Neural cell (in vitro differentiated cells): ENCODE results near the gene ESPNL.

ENCODE experiments used
- POLR2AphosphoS5 ChIP-seq: IDR thresholded peaks from 2 replicates; pipeline ENCODE4 v1.6.1; 2012
- RAD21 ChIP-seq: fragments of 450-650 bp; conservative IDR thresholded peaks from 2 replicates; pipeline ENCODE4 v1.6.1; 2014; ENCODE audit warnings: antibody characterized with exemption, mild to moderate bottlenecking, moderate library complexity
- TAF1 ChIP-seq: IDR thresholded peaks from 2 replicates; pipeline ENCODE4 v1.6.1; 2012; ENCODE audit warnings: low read depth
- TF ChIP-seq, protein P1 (sequence below): IDR thresholded peaks from 2 replicates; pipeline ENCODE4 v1.6.1; 2012; ENCODE audit warnings: borderline replicate concordance
- TF ChIP-seq, protein P2 (sequence below): fragments of 450-650 bp; IDR thresholded peaks from 2 replicates; pipeline ENCODE4 v1.5.1; 2014; ENCODE audit warnings: antibody characterized with exemption, mild to moderate bottlenecking, moderate library complexity; ENCODE audit not compliant: poor library complexity, severe bottlenecking

- TF ChIP-seq POLR2AphosphoS5, result no peak
- TF ChIP-seq, protein P1, sequence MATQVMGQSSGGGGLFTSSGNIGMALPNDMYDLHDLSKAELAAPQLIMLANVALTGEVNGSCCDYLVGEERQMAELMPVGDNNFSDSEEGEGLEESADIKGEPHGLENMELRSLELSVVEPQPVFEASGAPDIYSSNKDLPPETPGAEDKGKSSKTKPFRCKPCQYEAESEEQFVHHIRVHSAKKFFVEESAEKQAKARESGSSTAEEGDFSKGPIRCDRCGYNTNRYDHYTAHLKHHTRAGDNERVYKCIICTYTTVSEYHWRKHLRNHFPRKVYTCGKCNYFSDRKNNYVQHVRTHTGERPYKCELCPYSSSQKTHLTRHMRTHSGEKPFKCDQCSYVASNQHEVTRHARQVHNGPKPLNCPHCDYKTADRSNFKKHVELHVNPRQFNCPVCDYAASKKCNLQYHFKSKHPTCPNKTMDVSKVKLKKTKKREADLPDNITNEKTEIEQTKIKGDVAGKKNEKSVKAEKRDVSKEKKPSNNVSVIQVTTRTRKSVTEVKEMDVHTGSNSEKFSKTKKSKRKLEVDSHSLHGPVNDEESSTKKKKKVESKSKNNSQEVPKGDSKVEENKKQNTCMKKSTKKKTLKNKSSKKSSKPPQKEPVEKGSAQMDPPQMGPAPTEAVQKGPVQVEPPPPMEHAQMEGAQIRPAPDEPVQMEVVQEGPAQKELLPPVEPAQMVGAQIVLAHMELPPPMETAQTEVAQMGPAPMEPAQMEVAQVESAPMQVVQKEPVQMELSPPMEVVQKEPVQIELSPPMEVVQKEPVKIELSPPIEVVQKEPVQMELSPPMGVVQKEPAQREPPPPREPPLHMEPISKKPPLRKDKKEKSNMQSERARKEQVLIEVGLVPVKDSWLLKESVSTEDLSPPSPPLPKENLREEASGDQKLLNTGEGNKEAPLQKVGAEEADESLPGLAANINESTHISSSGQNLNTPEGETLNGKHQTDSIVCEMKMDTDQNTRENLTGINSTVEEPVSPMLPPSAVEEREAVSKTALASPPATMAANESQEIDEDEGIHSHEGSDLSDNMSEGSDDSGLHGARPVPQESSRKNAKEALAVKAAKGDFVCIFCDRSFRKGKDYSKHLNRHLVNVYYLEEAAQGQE, result no peak
- no peak for TF ChIP-seq RAD21
- TF ChIP-seq, protein P2, sequence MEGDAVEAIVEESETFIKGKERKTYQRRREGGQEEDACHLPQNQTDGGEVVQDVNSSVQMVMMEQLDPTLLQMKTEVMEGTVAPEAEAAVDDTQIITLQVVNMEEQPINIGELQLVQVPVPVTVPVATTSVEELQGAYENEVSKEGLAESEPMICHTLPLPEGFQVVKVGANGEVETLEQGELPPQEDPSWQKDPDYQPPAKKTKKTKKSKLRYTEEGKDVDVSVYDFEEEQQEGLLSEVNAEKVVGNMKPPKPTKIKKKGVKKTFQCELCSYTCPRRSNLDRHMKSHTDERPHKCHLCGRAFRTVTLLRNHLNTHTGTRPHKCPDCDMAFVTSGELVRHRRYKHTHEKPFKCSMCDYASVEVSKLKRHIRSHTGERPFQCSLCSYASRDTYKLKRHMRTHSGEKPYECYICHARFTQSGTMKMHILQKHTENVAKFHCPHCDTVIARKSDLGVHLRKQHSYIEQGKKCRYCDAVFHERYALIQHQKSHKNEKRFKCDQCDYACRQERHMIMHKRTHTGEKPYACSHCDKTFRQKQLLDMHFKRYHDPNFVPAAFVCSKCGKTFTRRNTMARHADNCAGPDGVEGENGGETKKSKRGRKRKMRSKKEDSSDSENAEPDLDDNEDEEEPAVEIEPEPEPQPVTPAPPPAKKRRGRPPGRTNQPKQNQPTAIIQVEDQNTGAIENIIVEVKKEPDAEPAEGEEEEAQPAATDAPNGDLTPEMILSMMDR, result no peak
- no peak for TF ChIP-seq TAF1
These were observed 16.4 kb downstream of the ESPNL start for GRCh38 chr2:238116298-238117198.
